GM19328 (cell line): Measurements from ENCODE around the gene EEF2KMT.
A peak's percentile ranks its signal among the peaks of the same experiment; 100 is the strongest.
"Not testable (repeated sequence)": the region's sequence is repeated elsewhere in the genome, so short reads cannot be mapped to it uniquely, and the experiment has no call there.

Experiments
- ATAC-seq: cut with Tn5 transposase; IDR thresholded peaks from one replicate; pipeline ENCODE4 v1.9.1; 2021; ENCODE audit warnings: mild to moderate bottlenecking, moderate library complexity; ENCODE audit not compliant: unreplicated experiment

The EEF2KMT gene

GRCh38 chr16:5071681-5072333 lies 25.8 kb downstream of the EEF2KMT start, which contains the start of gene ALG1:
TSS of gene ALG1 (plus strand) at chr16:5071843. CDS start at chr16:5071850, 7 bp downstream.
- ATAC-seq = peak; percentile 89

DNA sequence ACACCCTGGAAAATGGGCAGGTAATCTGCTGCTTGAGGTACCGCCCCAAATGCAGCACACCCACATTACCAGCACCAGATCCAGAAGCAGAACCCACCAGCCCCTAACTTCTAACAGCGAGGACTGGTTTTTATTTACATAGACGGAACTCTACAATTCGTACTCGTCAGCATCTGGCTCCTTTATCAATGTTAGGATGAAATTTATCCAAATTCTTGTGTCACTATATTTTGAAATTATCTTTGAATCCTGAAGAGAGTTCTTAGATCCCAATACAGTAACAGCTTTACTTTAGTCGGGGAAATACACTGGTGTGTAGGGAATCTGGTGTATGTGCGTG lies 26.3 kb downstream of the EEF2KMT start:
- no peak for ATAC-seq

DNA sequence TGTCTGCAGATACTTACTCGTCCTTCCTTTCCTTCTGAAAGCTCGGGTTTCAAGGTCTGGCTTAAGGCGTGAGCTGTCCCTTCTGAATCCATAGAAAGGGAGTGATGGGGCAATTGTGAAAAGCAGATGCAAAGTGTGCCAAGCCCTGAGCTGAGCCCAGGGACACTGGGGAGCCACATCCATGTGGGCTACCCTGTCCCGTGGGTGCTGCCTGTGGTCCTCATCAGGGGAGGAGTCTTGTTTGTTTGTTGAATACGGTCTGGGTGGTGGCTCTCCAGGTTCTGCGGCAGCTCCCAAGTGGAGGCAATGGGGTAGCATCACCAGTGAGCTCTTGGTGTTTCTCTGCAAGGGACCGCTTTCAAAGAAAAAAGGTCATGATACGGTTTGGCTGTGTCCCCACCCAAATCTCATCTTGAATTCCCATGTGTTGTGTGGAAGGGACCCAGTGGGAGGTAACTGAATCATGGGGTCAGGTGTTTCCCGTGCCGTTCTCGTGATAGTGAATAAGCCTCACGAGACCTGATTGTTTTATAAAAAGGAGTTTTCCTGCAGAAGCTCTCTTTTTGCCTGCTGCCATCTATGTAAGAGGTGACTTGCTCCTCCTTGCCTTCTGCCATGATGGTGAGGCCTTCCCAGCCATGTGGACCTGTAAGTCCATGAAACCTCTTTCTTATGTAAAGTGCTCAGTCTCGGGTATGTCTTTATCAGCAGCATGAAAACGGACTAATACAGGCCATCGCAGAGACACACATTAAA lies 27.0 kb downstream of the EEF2KMT start:
- no peak for ATAC-seq

GRCh38 chr16:5069854-5070253 lies 27.7 kb downstream of the EEF2KMT start:
- no peak for ATAC-seq

DNA sequence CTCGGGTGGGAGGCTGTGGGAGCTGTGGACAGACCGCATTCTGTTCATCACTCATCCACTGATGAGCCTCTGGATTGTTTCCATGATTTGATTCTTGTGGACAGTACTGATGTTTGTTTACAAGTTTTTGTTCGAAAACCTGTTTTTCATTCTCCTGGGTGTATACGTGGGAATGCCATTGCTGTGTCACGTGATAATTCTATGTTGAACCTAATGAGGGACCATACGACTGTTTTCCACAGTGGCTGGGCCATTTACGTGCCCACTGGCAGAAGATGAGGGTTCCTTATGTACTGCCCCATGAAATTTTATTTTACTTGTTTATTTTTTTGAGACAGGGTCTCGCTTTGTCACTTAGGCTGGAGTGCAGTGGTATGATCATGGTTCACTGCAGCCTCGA lies 28.5 kb downstream of the EEF2KMT start:
- no peak for ATAC-seq

- no peak for ATAC-seq
Observed at GRCh38 chr16:5066511-5066910, 31.1 kb downstream of the EEF2KMT start.

DNA sequence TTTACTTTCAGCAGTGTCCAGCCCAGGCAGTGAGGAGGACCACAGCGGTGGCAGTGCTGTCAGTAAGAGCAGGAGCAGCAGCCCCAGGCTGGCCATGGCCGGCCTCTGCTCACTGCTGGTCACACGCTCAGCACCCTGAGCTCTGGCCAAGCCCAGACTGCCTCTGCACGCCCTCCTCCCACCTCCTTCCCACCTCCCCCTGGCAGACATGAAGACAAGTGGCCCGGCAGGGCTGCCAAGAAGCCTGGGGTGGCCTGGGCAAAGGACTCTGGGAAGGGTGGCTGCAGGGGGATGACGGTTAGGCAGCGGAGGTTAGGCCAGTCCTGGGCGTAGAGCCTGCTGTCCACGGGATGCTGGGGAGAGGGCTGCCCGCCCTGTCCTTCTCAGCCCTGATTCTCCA lies 31.8 kb downstream of the EEF2KMT start, which contains the start of gene C16orf89:
Gene C16orf89, minus strand, starts transcription at position 144 of the 400 bp plus-strand sequence. Its CDS starts 48 bp downstream, at position 96.
- ATAC-seq = no peak

GRCh38 chr16:5065326-5065725 lies 32.3 kb downstream of the EEF2KMT start:
- no peak for ATAC-seq

DNA sequence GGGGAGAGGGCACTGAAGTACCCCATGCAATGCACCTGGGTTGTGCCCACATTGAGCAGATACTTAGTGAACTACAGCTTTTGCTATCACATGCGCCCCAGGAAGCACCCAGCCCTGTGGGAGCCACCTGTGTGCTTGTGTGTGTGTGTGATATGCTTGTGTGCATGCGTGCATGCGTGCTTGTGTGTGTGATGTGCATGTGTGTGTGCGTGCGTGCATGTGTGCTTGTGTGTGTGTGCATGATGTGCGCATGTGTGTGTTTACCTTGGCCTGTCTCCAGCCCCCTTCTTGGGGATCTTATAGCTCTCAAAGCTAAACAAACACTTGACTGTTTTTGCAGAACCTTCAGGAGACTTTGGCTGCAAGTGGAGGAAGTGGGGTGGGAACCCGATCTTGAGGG lies 32.7 kb downstream of the EEF2KMT start:
- ATAC-seq = no peak

DNA sequence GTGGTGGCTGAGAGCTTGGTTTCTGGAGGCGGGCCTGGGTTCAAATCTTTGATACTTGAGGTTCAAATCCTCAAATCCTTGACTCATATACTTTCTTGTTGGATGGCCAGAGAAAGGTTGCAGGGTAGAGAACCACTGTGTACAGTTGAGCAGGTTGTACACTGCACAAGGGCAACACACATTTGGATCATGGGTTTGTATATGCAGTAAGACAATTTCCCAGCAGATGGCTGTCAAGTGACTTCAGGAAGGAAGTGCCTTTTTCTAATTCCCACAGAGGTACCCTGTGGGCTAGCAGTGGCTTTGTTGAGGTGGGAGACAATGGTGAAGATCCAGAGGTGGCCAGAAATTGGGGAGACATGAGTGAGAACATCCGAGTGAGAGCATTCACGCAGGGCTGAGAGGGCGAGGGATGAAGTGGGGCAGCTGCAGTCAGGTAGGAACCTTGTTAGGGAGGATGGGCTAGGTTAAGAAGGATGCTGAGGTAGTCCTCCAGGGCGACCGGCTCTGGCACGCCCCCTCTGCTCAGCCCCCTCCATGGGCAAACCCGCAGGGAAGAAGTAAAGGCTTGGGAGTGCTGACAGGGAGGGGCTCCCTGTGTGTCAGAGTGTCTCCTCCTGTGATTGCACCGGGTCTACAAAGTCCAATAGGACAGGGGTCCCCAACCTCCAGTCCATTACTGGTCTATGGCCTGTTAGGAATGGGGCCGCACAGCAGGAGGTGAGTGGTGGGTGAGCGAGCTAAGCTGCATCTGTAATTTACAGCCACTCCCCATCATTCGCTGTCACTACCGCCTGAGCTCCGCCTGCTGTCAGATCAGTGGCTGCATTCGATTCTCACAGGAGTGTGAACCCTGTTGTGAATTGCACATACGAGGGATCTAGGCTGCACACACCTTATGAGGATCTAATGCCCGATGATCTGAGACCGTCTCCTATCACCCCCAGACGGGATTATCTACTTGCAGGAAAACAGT lies 34.5 kb downstream of the EEF2KMT start:
- no peak for ATAC-seq

- ATAC-seq = peak; percentile 50
Observed at GRCh38 chr16:5062051-5062450, 35.5 kb downstream of the EEF2KMT start.

DNA sequence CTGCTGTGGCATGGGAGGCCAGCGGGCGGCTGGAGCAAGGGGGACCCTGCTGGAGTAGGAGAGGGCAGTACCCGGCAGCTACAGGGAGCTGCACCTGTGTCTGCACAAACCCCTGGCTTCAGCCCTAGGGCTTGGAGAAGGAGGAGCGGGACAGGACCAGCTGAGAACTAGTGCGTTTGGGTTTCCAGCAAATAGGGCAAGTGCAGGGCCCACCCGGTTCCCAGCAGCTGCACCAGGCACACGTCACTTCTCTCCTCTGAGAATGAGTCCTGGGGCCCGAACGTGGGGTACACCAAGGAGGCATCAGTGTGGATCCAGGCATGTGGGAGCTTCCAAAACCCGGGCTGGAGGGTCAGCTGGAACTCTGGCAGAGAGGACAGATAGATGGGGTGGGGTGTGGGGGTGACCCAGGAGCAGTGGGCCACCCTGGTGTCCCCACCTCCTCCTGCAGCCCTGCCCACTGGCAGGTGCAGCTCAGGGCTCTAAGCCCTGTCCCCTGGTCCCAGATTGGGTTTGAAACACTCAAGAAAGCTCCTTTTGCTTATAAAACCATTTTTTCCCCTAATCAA lies 37.4 kb downstream of the EEF2KMT start:
- no peak for ATAC-seq

DNA sequence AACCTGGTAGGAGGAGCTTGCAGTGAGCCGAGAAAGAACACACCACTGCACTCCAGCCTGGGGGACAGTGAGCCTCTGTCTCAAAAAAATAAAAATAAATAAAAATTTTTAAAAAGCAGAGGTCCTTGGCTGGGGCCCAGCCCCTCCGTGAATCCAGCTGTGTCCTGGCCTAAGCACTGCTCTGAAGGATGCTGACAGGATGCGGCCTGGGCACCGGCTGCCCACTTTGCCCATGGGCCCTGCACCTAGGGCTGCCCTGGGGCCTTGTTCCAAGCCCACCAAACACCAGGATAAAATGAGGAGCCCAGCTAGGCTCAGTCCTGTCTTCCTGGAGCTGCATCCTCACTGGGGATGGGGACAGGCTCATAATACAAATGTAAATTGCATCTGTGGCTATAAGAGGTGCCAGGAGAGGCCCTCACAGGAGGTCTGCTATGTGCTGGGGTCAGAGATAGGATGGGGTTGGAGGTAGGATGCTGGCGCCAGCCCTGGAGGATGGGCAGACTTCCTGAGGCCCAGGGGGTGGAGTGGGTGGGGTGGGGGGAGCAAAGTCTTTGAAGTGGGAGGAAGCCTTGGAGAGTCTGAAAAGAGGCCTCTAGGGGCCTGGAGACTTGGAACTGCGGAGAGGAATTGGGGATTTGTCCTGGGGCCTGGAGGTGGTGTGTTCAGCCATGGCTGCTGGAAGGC lies 38.1 kb downstream of the EEF2KMT start:
- ATAC-seq = no peak

GRCh38 chr16:5058476-5058875 lies 39.1 kb downstream of the EEF2KMT start:
- no peak for ATAC-seq

GRCh38 chr16:5056352-5056751 lies 41.2 kb downstream of the EEF2KMT start:
- no peak for ATAC-seq

GRCh38 chr16:5054876-5055865 lies 42.4 kb downstream of the EEF2KMT start:
- no peak for ATAC-seq

DNA sequence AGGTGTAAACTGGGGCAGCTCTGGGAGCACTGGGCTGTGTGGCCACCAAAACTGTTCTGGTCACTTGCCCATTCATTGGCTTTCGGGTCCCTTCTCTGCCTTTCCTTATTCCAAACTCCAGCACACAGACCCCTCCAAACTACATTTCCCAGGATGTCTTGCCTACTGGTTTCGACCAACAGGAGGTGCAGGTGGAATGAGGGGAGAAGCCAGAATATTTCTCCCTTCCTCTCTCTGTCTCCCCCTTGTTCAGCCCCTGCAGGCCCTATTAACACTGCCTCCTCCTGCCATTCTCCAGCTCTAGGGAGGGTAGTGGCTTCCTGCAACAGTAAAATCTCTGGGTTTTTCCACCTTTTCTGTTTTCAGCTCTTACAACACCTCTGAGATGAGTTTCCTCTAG lies 50.7 kb downstream of the EEF2KMT start:
- ATAC-seq = no peak

DNA sequence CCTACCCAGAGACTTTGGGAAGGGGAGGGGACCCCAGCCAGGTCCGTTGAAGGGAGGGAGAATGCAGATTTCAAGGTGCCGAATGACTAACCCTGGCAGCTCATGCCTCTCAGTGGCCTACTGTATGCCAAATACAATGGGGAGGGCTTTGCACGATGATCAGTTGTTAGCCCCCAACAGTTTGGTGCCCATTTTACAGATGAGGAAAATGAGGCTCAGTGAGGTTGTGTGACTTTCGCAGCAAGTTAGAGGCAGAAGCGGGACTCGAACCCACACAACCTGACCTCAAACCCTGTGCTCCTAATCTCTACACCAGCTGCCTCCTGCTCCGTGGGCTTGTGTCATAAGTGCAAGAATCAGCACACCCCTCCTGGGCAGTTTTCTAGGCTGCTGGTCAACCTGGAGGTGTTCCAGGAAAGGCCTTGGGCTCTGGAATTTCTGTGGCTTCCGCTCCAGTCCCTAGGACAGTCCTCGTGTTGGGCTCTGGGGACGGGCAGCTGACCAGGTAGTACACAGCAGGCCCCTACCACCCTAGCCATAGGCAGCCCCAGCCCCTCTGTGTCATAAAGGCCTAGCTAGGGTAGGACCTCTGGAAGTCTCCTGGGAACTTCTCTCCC lies 52.0 kb downstream of the EEF2KMT start:
- ATAC-seq = no peak

GRCh38 chr16:5044581-5044980 lies 53.0 kb downstream of the EEF2KMT start:
- ATAC-seq = not testable (repeated sequence)
